HL-60/S4 treated with phorbol 12-myristate 13-acetate at 8.2 ng/mL for 4 days and 3 days (cell line): ENCODE data around the gene USP24.

Experiments
- in situ Hi-C: fragments of 300-500 bp; cut with MboI; formaldehyde crosslinking; loops from 2 replicates; pipeline ENCODE4 v1.15.0; 2022; ENCODE audit warnings: low sequenced_read_pairs

The USP24 gene

GRCh38 chr1:55215194-55216021, at the start of gene USP24:
Gene USP24, minus strand, starts transcription at chr1:55215364. Its CDS starts 251 bp downstream, at chr1:55215113.
- in situ Hi-C loops: no loop called here

GRCh38 chr1:55262822-55263221, 47.7 kb upstream of the USP24 start:
- in situ Hi-C loops: no loop called here

GRCh38 chr1:55259911-55260609, 44.9 kb upstream of the USP24 start:
- in situ Hi-C loops: no loop called here

- in situ Hi-C loops: no loop called here
These were observed 42.8 kb upstream of the USP24 start for GRCh38 chr1:55257958-55258357.

- in situ Hi-C loops: no loop called here
These were observed 40.7 kb upstream of the USP24 start for GRCh38 chr1:55255901-55256300.

GRCh38 chr1:55252942-55253589, 37.9 kb upstream of the USP24 start:
- in situ Hi-C loops: no loop called here

GRCh38 chr1:55250399-55251075, 35.4 kb upstream of the USP24 start:
- in situ Hi-C loops: no loop called here

GRCh38 chr1:55249646-55250398, 34.7 kb upstream of the USP24 start:
- in situ Hi-C loops: no loop called here

GRCh38 chr1:55246896-55247295, 31.7 kb upstream of the USP24 start:
- in situ Hi-C loops: no loop called here

- in situ Hi-C loops: no loop called here
These were observed 31.2 kb upstream of the USP24 start for GRCh38 chr1:55246331-55246730.

- in situ Hi-C loops: no loop called here
These were observed 30.6 kb upstream of the USP24 start for GRCh38 chr1:55245781-55246180.

GRCh38 chr1:55244476-55245099, 29.4 kb upstream of the USP24 start:
- in situ Hi-C loops: no loop called here

GRCh38 chr1:55243655-55244054, 28.5 kb upstream of the USP24 start:
- in situ Hi-C loops: no loop called here

GRCh38 chr1:55239548-55239947, 24.4 kb upstream of the USP24 start:
- in situ Hi-C loops: no loop called here

- in situ Hi-C loops: no loop called here
These were observed 20.6 kb upstream of the USP24 start for GRCh38 chr1:55235722-55236121.

GRCh38 chr1:55234016-55234415, 18.9 kb upstream of the USP24 start:
- in situ Hi-C loops: no loop called here

- in situ Hi-C loops: no loop called here
These were observed 18.1 kb upstream of the USP24 start for GRCh38 chr1:55233145-55233777.

GRCh38 chr1:55232448-55233144, 17.4 kb upstream of the USP24 start:
- in situ Hi-C loops: no loop called here

GRCh38 chr1:55231745-55232144, 16.6 kb upstream of the USP24 start:
- in situ Hi-C loops: no loop called here
